MM.1S (cell line): Measurements from ENCODE around the gene PDE6B.

Experiments
- DNase-seq: peaks from one replicate; pipeline ENCODE4 v3.0.0-alpha.2; 2015
- H2AFZ ChIP-seq: fragments of 300-600 bp; sonication (generic); 2 replicates; pipeline ENCODE4 v1.6.0; 2016; ENCODE audit warnings: antibody characterized with exemption, low read length
- H3F3A ChIP-seq: fragments of 300-600 bp; sonication (generic); 2 replicates; pipeline ENCODE4 v1.6.1; 2016; ENCODE audit warnings: mild to moderate bottlenecking, antibody characterized with exemption, low read length, moderate library complexity, mixed read lengths; ENCODE audit not compliant: insufficient read depth
- H3K27ac ChIP-seq: fragments of 300-600 bp; sonication (generic); 2 replicates; pipeline ENCODE4 v1.5.1; 2016; ENCODE audit warnings: mild to moderate bottlenecking, low read length
- H3K27me3 ChIP-seq: fragments of 300-600 bp; sonication (generic); replicated peaks from 2 replicates; pipeline ENCODE4 v1.6.0; 2016; ENCODE audit warnings: low read length; ENCODE audit not compliant: insufficient read depth
- H3K36me3 ChIP-seq: fragments of 300-600 bp; sonication (generic); replicated peaks from 2 replicates; pipeline ENCODE4 v1.6.1; 2016; ENCODE audit warnings: mild to moderate bottlenecking, low read length, mixed read lengths; ENCODE audit not compliant: insufficient read depth
- H3K4me1 ChIP-seq: fragments of 300-600 bp; sonication (generic); 2 replicates; pipeline ENCODE4 v1.6.1; 2016; ENCODE audit warnings: low read length, mixed read lengths
- H3K4me2 ChIP-seq: fragments of 300-600 bp; sonication (generic); 2 replicates; pipeline ENCODE4 v1.6.0; 2016; ENCODE audit warnings: low read depth, low read length
- H3K4me3 ChIP-seq: fragments of 300-600 bp; sonication (generic); 2 replicates; pipeline ENCODE4 v1.5.1; 2016; ENCODE audit warnings: low read length, mixed read lengths
- H3K79me2 ChIP-seq: fragments of 300-600 bp; sonication (generic); 2 replicates; pipeline ENCODE4 v1.6.1; 2016; ENCODE audit warnings: mixed run types, low read length, mixed read lengths
- H3K9ac ChIP-seq: fragments of 300-600 bp; sonication (generic); 2 replicates; pipeline ENCODE4 v1.6.1; 2016; ENCODE audit warnings: low read length, mixed read lengths
- H3K9me2 ChIP-seq: fragments of 300-600 bp; sonication (generic); replicated peaks from 2 replicates; pipeline ENCODE4 v1.6.1; 2016; ENCODE audit warnings: mild to moderate bottlenecking, low read length, mixed read lengths; ENCODE audit not compliant: insufficient read depth
- H3K9me3 ChIP-seq: fragments of 300-600 bp; sonication (generic); replicated peaks from 2 replicates; pipeline ENCODE4 v1.6.1; 2016; ENCODE audit warnings: mild to moderate bottlenecking, low read length, mixed read lengths; ENCODE audit not compliant: insufficient read depth
- H4K20me1 ChIP-seq: fragments of 300-600 bp; sonication (generic); 2 replicates; pipeline ENCODE4 v1.6.1; 2016; ENCODE audit warnings: mild to moderate bottlenecking, low read length, moderate library complexity, mixed read lengths; ENCODE audit not compliant: insufficient read depth
- CTCF ChIP-seq: fragments of 300-600 bp; sonication (generic); IDR thresholded peaks from 2 replicates; pipeline ENCODE4 v1.5.1; 2016; ENCODE audit warnings: antibody characterized with exemption, low read length, mixed read lengths
- EZH2 ChIP-seq: fragments of 300-600 bp; sonication (generic); optimal IDR thresholded peaks from 2 replicates; pipeline ENCODE3; 2017; ENCODE audit warnings: low read depth, mild to moderate bottlenecking, antibody characterized with exemption, low read length, mixed read lengths
- EZH2phosphoT487 ChIP-seq: fragments of 300-600 bp; sonication (generic); IDR thresholded peaks from 2 replicates; pipeline ENCODE4 v1.6.1; 2018; ENCODE audit warnings: antibody characterized with exemption, low read length

PDE6B gene

DNA sequence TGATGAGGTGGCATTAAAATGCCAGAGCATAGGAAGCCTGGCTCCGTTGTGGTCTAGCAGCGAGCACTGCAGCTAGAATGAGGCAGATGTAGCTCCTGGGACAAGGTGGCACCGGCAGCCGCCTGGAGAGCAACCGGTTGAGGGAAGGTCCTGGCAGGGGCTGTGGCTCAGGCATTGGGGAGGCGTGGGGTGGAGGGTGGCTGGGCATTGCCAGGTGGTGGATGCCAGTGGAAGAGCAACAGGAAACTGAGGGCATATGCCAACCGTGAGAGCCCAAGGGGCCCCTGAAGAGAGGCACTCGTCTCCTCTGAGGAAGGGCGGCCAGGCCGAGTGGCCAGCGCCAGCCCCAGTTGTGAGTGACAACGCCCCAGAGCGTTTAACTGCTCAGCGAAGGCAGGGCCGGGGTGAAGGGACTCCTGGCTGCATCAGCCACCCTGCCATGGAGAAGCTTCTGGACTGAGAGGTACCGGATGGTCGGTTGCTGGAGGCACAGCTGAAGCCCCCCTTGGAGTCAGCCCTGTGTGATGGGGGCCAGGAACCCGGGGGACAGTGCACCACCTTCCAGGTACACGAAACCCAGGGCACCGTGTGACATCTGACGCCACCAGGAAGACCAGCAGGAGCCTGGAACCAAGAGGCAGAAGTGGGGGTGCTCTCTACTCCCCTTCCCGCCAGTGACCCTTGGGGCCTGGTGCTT lies 13.2 kb upstream of the PDE6B start:
- no peak overlapping the region for H3K27ac ChIP-seq
- DNase-seq, result no peak
- no peaks in the 10 kb centered on the region for H3K79me2 ChIP-seq
- H3F3A ChIP-seq, result no peaks in the 10 kb centered on the region
- H3K9me3 ChIP-seq, result no peaks in the 10 kb centered on the region
- H3K27me3 ChIP-seq, result no peaks in the 10 kb centered on the region
- H3K4me2 ChIP-seq, result no peak overlapping the region
- no peaks in the 10 kb centered on the region for H4K20me1 ChIP-seq
- H3K4me3 ChIP-seq, result no peak overlapping the region
- no peak overlapping the region for H3K9ac ChIP-seq
- no peak for TF ChIP-seq EZH2phosphoT487
- no peak for TF ChIP-seq EZH2
- no peak for TF ChIP-seq CTCF
- no peaks in the 10 kb centered on the region for H3K36me3 ChIP-seq
- H3K4me1 ChIP-seq, result no peaks in the 10 kb centered on the region
- H3K9me2 ChIP-seq, result no peaks in the 10 kb centered on the region
- no peak overlapping the region for H2AFZ ChIP-seq

- Histone ChIP-seq H3K4me1 (no peaks in the 10 kb centered on the region), H3K9me3 (no peaks in the 10 kb centered on the region), H3K36me3 (no peaks in the 10 kb centered on the region), H3K79me2 (no peaks in the 10 kb centered on the region), H3K4me3 (no peak overlapping the region), H3K27ac (no peak overlapping the region), H3K9ac (no peak overlapping the region), H3K27me3 (no peaks in the 10 kb centered on the region), H3K9me2 (no peaks in the 10 kb centered on the region), H4K20me1 (no peaks in the 10 kb centered on the region), H3K4me2 (no peak overlapping the region), H2AFZ (no peak overlapping the region), H3F3A (no peaks in the 10 kb centered on the region)
- no peak for DNase-seq
- TF ChIP-seq CTCF (no peak), EZH2phosphoT487 (no peak), EZH2 (no peak)
Observed at GRCh38 chr4:612749-613125, 12.6 kb upstream of the PDE6B start.

DNA sequence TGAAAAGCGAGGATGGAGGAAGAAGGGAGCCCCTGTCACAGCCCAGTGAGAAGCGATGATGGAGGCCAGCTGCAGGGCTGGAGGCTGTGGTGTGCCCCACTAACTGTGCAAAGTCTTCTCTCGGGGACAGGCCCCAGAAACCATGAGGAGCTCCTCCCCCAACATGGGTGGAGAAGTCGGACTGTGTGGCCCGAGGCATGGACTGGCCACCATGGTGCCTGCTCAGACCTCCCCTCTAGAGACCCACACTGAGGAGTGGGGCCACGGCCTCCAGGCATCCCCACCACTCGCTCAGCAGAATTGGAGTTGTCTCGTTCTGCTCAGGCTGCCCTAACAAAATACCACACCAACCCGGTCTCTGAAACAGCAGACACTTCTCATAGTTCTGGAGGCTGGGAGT lies 12.2 kb upstream of the PDE6B start:
- no peaks in the 10 kb centered on the region for H3K36me3 ChIP-seq
- H3K4me1 ChIP-seq, result no peaks in the 10 kb centered on the region
- H3K9me2 ChIP-seq, result no peaks in the 10 kb centered on the region
- no peak overlapping the region for H2AFZ ChIP-seq
- H3K79me2 ChIP-seq, result no peaks in the 10 kb centered on the region
- TF ChIP-seq EZH2phosphoT487 (no peak), CTCF (no peak), EZH2 (no peak)
- H4K20me1 ChIP-seq, result no peaks in the 10 kb centered on the region
- no peak overlapping the region for H3K4me3 ChIP-seq
- DNase-seq, result no peak
- H3K9ac ChIP-seq, result no peak overlapping the region
- no peak overlapping the region for H3K4me2 ChIP-seq
- no peaks in the 10 kb centered on the region for H3K9me3 ChIP-seq
- H3K27ac ChIP-seq, result no peak overlapping the region
- H3K27me3 ChIP-seq, result no peaks in the 10 kb centered on the region
- H3F3A ChIP-seq, result no peaks in the 10 kb centered on the region
